ENCODE data around the gene C1orf210. TPM values are rescaled to one million over a fixed set of nuclear protein-coding genes. Genes with fewer than 3 reads are reported as not detected.

C1orf210 gene
- total RNA-seq, 1 experiment from 2014 or later: 16.8 TPM

- H3K4me1 Mint-ChIP-seq (ENCODE audit: low read depth, unreplicated experiment): no peaks in the 10 kb centered on the region
- intact Hi-C loops (cut with micrococcal nuclease; ENCODE audit: unreplicated experiment): no loop called here
- H3K36me3 Mint-ChIP-seq (ENCODE audit: insufficient read depth, unreplicated experiment): no peaks in the 10 kb centered on the region
- no peak for TF ChIP-seq CTCF (IDR thresholded peaks at IDR 0.05; ENCODE audit: unreplicated experiment)
- no peak overlapping the region for H3K4me3 Mint-ChIP-seq (ENCODE audit: low read depth, unreplicated experiment)
- H3K27ac Mint-ChIP-seq (ENCODE audit: unreplicated experiment): no peak overlapping the region
- BruUV-seq (replicated peaks): no TSS peak
- DNase-seq: no peak
- CTCF ChIA-PET: no interaction called here
- H3K27me3 Mint-ChIP-seq (ENCODE audit: unreplicated experiment): peaks cover 69% of the 10 kb centered on the region
- H3K9me3 Mint-ChIP-seq (ENCODE audit: low read depth, unreplicated experiment): no peaks in the 10 kb centered on the region
These were observed 21.5 kb upstream of the C1orf210 start for GRCh38 chr1:43306688-43307457.

- intact Hi-C loops (cut with micrococcal nuclease; ENCODE audit: unreplicated experiment): no loop called here
- Mint-ChIP-seq H3K27me3 (ENCODE audit: unreplicated experiment) (peaks cover 72% of the 10 kb centered on the region), H3K9me3 (ENCODE audit: low read depth, unreplicated experiment) (no peaks in the 10 kb centered on the region), H3K4me1 (ENCODE audit: low read depth, unreplicated experiment) (no peaks in the 10 kb centered on the region), H3K36me3 (ENCODE audit: insufficient read depth, unreplicated experiment) (no peaks in the 10 kb centered on the region), H3K27ac (ENCODE audit: unreplicated experiment) (no peak overlapping the region), H3K4me3 (ENCODE audit: low read depth, unreplicated experiment) (no peak overlapping the region)
- TF ChIP-seq CTCF (IDR thresholded peaks at IDR 0.05; ENCODE audit: unreplicated experiment): no peak
- DNase-seq: no peak
- no TSS peak for BruUV-seq (replicated peaks)
- CTCF ChIA-PET: no interaction called here
These were observed 20.7 kb upstream of the C1orf210 start for GRCh38 chr1:43305926-43306687.

GRCh38 chr1:43305461-43305860 is 20.1 kb upstream of the C1orf210 start:
- BruUV-seq (replicated peaks): no TSS peak
- no peaks in the 10 kb centered on the region for H3K9me3 Mint-ChIP-seq (ENCODE audit: low read depth, unreplicated experiment)
- CTCF ChIA-PET: no interaction called here

GRCh38 chr1:43304771-43305300 is 19.5 kb upstream of the C1orf210 start:
- Mint-ChIP-seq H3K27ac (ENCODE audit: unreplicated experiment) (no peak overlapping the region), H3K4me3 (ENCODE audit: low read depth, unreplicated experiment) (no peak overlapping the region), H3K36me3 (ENCODE audit: insufficient read depth, unreplicated experiment) (no peaks in the 10 kb centered on the region), H3K4me1 (ENCODE audit: low read depth, unreplicated experiment) (no peaks in the 10 kb centered on the region), H3K27me3 (ENCODE audit: unreplicated experiment) (peaks cover 62% of the 10 kb centered on the region), H3K9me3 (ENCODE audit: low read depth, unreplicated experiment) (no peaks in the 10 kb centered on the region)
- CTCF ChIA-PET: no interaction called here
- intact Hi-C loops (cut with micrococcal nuclease; ENCODE audit: unreplicated experiment): no loop called here
- TF ChIP-seq CTCF (IDR thresholded peaks at IDR 0.05; ENCODE audit: unreplicated experiment): no peak
- no peak for DNase-seq
- BruUV-seq (replicated peaks): no TSS peak

More at GRCh38 chr1:43305461-43305860, 20.1 kb upstream of the C1orf210 start:
- Mint-ChIP-seq H3K27me3 (ENCODE audit: unreplicated experiment) (peaks cover 68% of the 10 kb centered on the region), H3K4me1 (ENCODE audit: low read depth, unreplicated experiment) (no peaks in the 10 kb centered on the region), H3K27ac (ENCODE audit: unreplicated experiment) (no peak overlapping the region), H3K36me3 (ENCODE audit: insufficient read depth, unreplicated experiment) (no peaks in the 10 kb centered on the region), H3K4me3 (ENCODE audit: low read depth, unreplicated experiment) (no peak overlapping the region)
- intact Hi-C loops (cut with micrococcal nuclease; ENCODE audit: unreplicated experiment): no loop called here
- no peak for DNase-seq
- TF ChIP-seq CTCF (IDR thresholded peaks at IDR 0.05; ENCODE audit: unreplicated experiment): no peak
